HUES6 (cell line): ENCODE data around the gene NME3.

Experiments
- H3K27ac ChIP-seq: 2 replicates; pipeline ENCODE4 v1.7.0; 2013; ENCODE audit warnings: low read depth, mild to moderate bottlenecking, low read length, inconsistent platforms
- H3K27me3 ChIP-seq: 2 replicates; pipeline ENCODE4 v1.6.1; 2013; ENCODE audit warnings: low read length; ENCODE audit not compliant: control insufficient read depth, insufficient read depth
- H3K36me3 ChIP-seq: 2 replicates; pipeline ENCODE4 v1.6.1; 2013; ENCODE audit warnings: low read length; ENCODE audit not compliant: control insufficient read depth, insufficient read depth
- H3K4me1 ChIP-seq: 2 replicates; pipeline ENCODE4 v1.6.1; 2013; ENCODE audit warnings: low read length; ENCODE audit not compliant: control insufficient read depth, insufficient read depth
- H3K4me3 ChIP-seq: 2 replicates; pipeline ENCODE4 v1.5.1; 2013; ENCODE audit warnings: low read depth, low read length
- H3K9ac ChIP-seq: one replicate; pipeline ENCODE4 v1.6.1; 2013; ENCODE audit warnings: mild to moderate bottlenecking, low read length
- H3K9me3 ChIP-seq: 2 replicates; pipeline ENCODE4 v1.6.1; 2013; ENCODE audit warnings: low read depth, low read length; ENCODE audit not compliant: control insufficient read depth, insufficient read depth

NME3 gene

DNA sequence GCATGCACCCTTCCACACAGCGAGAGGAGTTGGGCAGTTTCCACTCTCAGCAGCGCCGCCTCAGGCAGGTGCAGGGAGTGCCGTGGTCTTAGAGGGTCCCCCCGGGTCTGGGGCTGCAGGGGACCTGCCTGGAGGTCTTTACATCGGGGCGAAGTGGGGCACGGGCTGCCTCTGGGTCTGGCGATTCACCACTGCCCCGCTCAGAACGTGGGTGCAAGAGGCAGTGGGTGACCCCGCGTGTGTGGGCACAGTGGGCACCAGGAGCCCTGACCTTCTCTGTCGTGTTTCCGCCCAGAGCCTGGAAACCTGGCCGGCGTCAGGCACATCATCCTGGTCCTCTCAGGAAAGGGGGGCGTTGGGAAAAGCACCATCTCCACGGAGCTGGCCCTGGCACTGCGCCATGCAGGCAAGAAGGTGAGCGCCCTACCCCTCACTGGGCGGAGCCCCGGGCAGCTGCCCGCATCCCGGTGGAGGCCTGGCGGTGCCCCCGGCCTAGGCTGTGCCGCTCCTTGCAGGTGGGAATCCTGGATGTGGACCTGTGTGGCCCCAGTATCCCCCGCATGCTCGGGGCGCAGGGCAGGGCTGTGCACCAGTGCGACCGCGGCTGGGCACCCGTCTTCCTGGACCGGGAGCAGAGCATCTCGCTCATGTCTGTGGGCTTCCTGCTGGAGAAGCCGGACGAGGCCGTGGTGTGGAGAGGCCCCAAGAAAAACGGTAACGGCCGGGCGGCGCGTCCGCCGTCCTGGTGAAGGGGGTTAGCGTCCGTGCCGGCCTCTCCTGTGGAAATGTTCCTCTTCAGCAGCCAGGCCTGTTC, 15.1 kb upstream of the NME3 start:
- H3K36me3 ChIP-seq, result peaks cover 57% of the 10 kb centered on the region
- H3K4me1 ChIP-seq, result peaks cover under 1% of the 10 kb centered on the region; the same call in 1 of the 2 replicates
- H3K4me3 ChIP-seq, result no peak overlapping the region
- no peak overlapping the region for H3K27ac ChIP-seq
- H3K9me3 ChIP-seq, result no peaks in the 10 kb centered on the region
- H3K9ac ChIP-seq, result no peak overlapping the region
- H3K27me3 ChIP-seq, result no peaks in the 10 kb centered on the region

DNA sequence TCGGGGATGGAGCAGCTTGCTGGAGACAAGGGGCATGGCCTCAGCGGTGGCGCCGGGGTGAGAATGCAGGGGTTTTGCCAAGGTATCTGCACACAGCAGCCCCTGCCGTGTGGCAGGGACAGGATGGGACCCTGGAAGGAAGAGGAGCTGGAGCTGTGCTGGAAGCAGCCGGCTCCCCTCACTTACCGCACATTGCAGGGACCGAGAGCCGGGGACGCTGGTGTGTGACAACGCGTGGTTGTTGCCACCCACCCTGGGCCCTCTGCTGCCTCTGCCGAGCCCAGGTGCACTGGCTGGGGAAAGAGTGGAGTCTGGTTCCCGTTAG, 14.5 kb upstream of the NME3 start:
- no peaks in the 10 kb centered on the region for H3K9me3 ChIP-seq
- no peak overlapping the region for H3K27ac ChIP-seq
- H3K36me3 ChIP-seq, result peaks cover 54% of the 10 kb centered on the region
- H3K4me1 ChIP-seq, result peaks cover 5% of the 10 kb centered on the region; the same call in 1 of the 2 replicates
- no peak overlapping the region for H3K4me3 ChIP-seq
- H3K9ac ChIP-seq, result no peak overlapping the region
- no peaks in the 10 kb centered on the region for H3K27me3 ChIP-seq

DNA sequence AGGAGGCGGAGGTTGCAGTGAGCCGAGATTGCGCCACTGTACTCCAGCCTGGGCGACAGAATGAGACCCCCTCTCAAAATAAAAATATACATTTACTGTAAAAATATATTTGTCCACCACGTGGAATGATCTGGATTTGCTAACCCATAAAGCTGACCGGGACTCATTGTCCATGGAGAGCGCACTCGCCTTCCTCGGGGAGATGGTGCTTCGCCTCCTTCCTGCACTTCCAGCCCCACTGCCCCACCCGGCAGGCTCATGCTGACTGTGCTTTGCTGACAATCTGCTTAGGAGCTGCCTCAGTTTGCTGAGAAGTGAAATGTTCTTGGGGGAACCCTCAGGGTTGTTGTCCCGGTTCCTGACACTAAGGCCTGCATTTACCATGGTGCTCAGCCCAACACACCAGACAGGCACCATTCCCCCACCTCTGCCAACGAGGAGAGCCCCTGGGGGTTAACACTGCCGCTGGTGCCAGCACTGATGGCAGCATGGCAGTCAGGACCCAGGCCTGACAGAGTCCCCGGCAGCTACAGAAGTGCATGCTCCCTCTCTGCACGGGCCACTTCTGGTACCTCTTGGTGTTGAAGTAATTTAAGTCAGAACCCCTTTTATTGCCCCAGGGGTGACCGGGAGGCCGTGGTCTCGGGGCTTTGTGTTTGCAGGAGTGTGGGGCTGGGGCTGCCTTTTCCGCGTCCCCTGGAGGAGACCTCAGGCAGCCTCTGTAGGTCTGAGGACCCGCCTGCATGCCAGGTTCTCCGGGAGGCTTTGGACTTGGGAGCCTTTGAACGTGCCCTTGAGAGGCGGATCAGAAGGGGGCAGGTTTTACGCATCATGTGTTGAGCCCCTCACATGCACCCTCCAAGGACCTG, 13.9 kb upstream of the NME3 start:
- Histone ChIP-seq H3K36me3 (peaks cover 53% of the 10 kb centered on the region), H3K27me3 (no peaks in the 10 kb centered on the region), H3K9me3 (no peaks in the 10 kb centered on the region), H3K4me3 (no peak overlapping the region), H3K27ac (no peak overlapping the region), H3K4me1 (peaks cover 5% of the 10 kb centered on the region; the same call in 1 of the 2 replicates), H3K9ac (no peak overlapping the region)

DNA sequence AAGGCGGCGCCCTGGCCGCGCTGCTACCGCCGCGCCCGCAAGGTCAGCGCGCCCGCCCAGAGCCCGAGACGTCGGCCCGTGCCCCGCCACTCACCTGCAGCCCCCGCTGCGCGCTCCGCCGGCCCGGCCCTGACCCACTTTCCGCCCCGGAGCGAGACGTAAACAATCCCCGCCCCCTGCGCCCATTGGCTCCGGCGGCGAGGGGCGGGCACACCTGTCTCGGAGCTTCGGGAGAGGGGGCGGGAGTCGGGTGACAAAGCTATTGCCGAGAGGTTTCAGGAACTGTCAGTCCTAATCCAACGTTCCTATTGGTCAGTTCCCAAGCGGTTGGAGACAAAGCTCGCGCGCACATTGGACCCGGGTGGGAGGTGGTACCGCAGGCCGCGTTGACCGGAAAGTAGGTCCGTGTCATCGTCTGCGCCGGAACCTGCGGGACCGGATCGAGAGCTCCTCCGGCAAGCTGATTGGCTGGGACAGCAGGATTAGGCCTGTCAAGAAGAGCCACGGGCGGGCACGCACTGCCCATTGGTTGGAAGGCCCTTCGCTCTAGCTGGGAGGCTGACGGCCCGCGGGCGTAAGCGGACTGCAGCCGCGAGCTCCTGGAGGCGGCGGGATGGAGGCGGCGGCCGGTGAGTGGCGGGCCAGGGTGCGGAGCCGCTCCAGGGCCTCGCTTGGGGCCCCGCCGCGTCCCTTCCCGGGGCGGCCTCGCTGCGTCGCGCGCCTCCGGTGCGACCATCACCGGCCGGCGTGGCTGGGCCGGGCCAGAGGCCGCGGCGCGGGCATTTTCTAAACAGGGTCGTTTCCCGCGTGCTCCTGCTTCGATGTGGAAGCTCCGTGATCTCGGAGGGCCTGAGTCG, 11.3 kb upstream of the NME3 start, which contains the start of the genes NUBP2 and SPSB3:
Gene NUBP2 (plus strand): TSS at position 553 of the 857 bp plus-strand sequence. CDS start 61 bp downstream, at position 614.
Gene SPSB3 (minus strand): TSS at position 164 of the 857 bp plus-strand sequence. CDS start 1,088 bp downstream, outside the sequence.
- H3K9me3 ChIP-seq, result no peaks in the 10 kb centered on the region
- H3K9ac ChIP-seq, result peak within 1 kb of the TSS; percentile 88
- H3K4me1 ChIP-seq, result peaks cover 5% of the 10 kb centered on the region; the same call in 1 of the 2 replicates
- peak within 1 kb of the TSS; percentile 91 for H3K4me3 ChIP-seq
- peak within 1 kb of the TSS; percentile 55; the same call in 1 of the 2 replicates for H3K27ac ChIP-seq
- peaks cover 40% of the 10 kb centered on the region for H3K36me3 ChIP-seq
- H3K27me3 ChIP-seq, result no peaks in the 10 kb centered on the region

DNA sequence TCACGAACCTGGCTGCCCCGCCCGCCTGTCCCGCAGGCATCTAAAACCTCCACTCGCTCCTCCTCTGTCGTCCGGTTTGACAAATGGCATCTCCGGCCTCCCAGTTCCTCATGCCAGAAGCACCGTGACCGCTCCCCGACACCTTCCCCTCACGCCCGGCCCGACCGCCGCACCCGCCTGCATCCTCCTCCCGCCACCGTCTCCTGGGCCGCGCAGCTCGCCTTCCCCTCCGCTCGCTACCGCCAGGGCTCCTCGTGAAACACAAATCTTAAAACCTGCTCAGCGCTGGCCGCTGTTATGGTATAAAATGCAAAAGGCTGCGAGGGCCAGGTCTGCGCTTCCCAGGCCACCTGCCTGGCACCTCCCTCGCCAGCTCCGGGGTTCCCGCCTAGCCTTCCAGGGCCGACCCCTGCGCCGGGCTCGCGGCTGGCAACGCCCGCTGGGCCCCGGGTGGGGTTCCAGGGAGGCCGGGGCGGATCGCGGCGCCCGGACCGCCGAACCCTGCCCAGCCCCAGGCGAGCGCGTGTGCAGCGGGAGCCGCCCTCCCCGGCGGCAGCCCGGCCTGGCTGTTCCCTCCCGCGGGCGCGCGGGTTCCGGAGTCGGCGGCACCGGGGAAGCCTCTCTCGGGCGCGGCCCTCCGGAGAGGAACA, 10.5 kb upstream of the NME3 start:
- H3K27ac ChIP-seq, result no peak overlapping the region
- H3K9me3 ChIP-seq, result no peaks in the 10 kb centered on the region
- peak overlapping the region; percentile 88 for H3K9ac ChIP-seq
- peaks cover 5% of the 10 kb centered on the region; the same call in 1 of the 2 replicates for H3K4me1 ChIP-seq
- peaks cover 40% of the 10 kb centered on the region for H3K36me3 ChIP-seq
- no peaks in the 10 kb centered on the region for H3K27me3 ChIP-seq
- H3K4me3 ChIP-seq, result peak overlapping the region; percentile 91

DNA sequence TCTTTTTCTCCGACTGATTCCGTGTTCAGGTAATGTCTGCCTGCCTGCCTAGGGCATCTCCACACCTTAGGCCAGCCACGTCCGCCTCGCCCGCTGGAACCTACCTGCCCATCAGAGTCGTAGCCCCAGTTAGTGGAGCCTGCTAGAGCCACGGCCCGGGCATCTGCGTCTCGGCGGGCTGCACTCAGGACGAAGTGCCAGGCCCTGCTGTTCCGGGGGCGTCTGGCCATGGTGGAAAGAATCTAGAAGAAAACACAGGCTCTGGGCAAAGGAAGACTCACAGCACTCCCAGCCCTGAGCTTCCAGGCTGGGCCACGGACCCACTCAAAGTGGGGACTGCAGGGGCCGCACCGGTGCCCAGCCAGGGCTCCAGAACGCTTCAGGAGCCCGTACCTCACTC, 9.9 kb upstream of the NME3 start:
- Histone ChIP-seq H3K27ac (no peak overlapping the region), H3K9ac (peak overlapping the region; percentile 88), H3K27me3 (no peaks in the 10 kb centered on the region), H3K36me3 (peaks cover 40% of the 10 kb centered on the region), H3K4me3 (peak overlapping the region; percentile 91), H3K4me1 (peaks cover 5% of the 10 kb centered on the region; the same call in 1 of the 2 replicates), H3K9me3 (no peaks in the 10 kb centered on the region)

DNA sequence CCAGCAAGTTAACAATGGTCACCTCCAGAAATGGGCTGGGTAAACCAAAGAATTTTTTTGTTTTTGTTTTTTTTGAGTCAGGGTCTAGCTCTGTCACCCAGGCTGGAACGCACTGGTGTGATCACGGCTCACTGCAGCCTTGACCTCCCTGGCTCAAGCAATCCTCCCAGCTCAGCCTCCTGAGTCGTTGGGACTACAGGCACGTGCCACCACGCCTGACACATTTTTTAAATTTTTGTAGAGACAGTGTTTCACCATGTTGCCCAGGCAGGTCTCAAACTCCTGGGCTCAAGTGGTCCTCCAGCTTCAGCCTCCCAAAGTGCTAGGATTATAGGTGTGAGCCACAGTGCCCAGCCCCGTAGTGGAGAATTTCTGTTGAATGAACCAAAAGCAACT, 9.3 kb upstream of the NME3 start:
- Histone ChIP-seq H3K9me3 (no peaks in the 10 kb centered on the region), H3K27ac (no peak overlapping the region), H3K9ac (no peak overlapping the region), H3K4me1 (peaks cover 5% of the 10 kb centered on the region; the same call in 1 of the 2 replicates), H3K36me3 (peaks cover 39% of the 10 kb centered on the region), H3K4me3 (peak overlapping the region; percentile 91; the same call in 1 of the 2 replicates), H3K27me3 (no peaks in the 10 kb centered on the region)

DNA sequence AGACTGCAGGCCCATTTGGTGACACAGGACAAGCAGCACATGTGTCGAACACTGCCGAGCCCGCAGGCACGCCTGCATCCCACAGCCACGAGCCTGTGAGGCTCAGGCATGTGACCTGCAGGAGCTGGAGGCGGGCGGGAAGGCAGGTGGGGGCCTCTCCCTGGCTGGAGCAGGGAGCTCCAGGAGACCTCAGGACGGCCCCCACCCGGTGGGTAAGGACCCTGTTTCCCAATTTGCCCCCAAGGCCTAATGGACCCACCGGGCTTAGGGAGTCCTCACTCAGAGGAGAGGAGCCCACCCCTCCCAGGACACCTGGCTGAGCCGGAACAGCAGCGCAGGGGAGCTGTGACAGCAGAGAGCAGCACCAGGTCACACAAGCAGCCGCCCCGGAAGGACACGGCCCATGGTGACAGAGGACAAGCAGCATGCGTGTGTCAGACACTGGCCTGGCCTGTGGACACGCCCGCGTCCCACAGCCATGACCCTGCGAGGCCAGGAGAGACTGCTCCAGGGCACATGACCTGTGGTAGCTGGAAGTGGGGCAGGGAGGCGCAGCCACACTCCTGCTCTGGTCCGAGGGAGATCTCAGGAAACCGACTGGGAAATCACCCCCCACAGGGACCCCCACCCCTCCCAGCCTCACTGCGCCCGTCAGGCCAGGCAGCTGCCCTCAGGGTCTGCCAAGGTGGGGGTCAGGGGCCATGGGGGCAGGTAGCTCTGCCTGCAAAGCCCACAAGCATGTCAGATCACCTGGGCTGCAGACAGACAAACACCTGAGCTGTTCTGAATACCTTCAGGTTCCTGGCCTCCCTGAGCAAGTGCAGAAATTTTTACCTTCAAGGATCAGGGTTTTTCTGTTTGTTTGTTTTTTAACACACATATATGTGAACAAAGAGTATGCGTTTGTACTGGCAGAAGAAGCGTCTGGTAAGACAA, 8.7 kb upstream of the NME3 start:
- H3K27me3 ChIP-seq, result no peaks in the 10 kb centered on the region
- H3K9me3 ChIP-seq, result no peaks in the 10 kb centered on the region
- no peak overlapping the region for H3K9ac ChIP-seq
- no peak overlapping the region for H3K4me3 ChIP-seq
- H3K36me3 ChIP-seq, result peaks cover 41% of the 10 kb centered on the region
- H3K4me1 ChIP-seq, result peaks cover 5% of the 10 kb centered on the region; the same call in 1 of the 2 replicates
- no peak overlapping the region for H3K27ac ChIP-seq

DNA sequence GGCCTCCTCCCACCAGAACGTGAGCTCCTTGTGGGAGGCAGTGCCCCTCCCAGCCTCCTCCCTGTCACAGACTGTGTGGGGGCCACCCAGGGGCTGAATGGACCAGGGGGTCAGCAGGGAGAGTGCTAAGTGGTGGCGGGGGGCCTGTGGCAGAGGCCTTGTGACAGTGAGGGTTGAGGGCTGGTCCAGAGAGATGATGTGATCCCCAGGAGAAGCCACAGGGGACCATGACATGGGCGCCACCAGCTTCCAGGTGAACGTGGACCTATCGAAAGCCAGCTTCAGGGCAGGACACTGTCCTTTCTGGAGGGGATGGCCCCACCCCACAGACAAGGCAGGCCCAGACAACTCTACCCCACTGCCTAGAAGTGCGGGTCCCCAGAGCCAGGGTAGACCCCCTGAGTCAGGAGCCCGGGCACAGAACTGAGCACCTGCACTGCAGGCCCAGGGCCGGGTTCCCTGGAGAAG, 7.9 kb upstream of the NME3 start:
- peaks cover 8% of the 10 kb centered on the region for H3K4me1 ChIP-seq

More for the DNA sequence above, 7.9 kb upstream of the NME3 start:
- no peaks in the 10 kb centered on the region for H3K27me3 ChIP-seq
- peaks cover 42% of the 10 kb centered on the region for H3K36me3 ChIP-seq
- H3K4me3 ChIP-seq, result no peak overlapping the region
- H3K9me3 ChIP-seq, result no peaks in the 10 kb centered on the region
- no peak overlapping the region for H3K9ac ChIP-seq
- H3K27ac ChIP-seq, result no peak overlapping the region
